Sigmoid colon (tissue), 7 donors: ENCODE results near the gene CPNE4. TPM values are rescaled to one million over a fixed set of nuclear protein-coding genes. Genes with fewer than 3 reads are reported as not detected.

Experiments
- DNase-seq: peaks from one replicate; pipeline ENCODE4 v3.0.0-alpha.2; 2019
- H3K27ac ChIP-seq, 4 donors: fragments of 200-600 bp; sonication (generic); one replicate each; pipeline ENCODE4 v1.5.1; 2016 to 2019; ENCODE audit warnings: mild to moderate bottlenecking in 1 of 4
- H3K27me3 ChIP-seq, 3 donors: fragments of 200-600 bp; sonication (generic); one replicate each; pipeline ENCODE4 v1.5.1; 2019; ENCODE audit warnings: mild to moderate bottlenecking in 1 of 3
- H3K36me3 ChIP-seq, 4 donors: fragments of 200-600 bp; sonication (generic); one replicate each; pipeline ENCODE4 v1.5.1; 2016 to 2019
- H3K4me1 ChIP-seq, 4 donors: fragments of 200-600 bp; sonication (generic); one replicate each; pipeline ENCODE4 v1.5.1; 2017 to 2019
- H3K4me3 ChIP-seq, 4 donors: fragments of 200-600 bp; sonication (generic); one replicate each; pipeline ENCODE4 v1.5.1; 2017 to 2019; ENCODE audit warnings: mild to moderate bottlenecking in 2 of 4, moderate library complexity in 1 of 4
- H3K9me3 ChIP-seq, 4 donors: fragments of 200-600 bp in 3 of 4; sonication (generic) in 3 of 4; one replicate each; pipeline versions ENCODE4 v1.5.1 to v1.6.1; 2013 to 2019
- EP300 ChIP-seq, 4 donors: sonication (generic); formaldehyde crosslinking; IDR thresholded peaks; one replicate each; pipeline ENCODE4 v1.6.1; 2017; ENCODE audit warnings: antibody characterized with exemption in 4 of 4
- POLR2A ChIP-seq, 2 donors: fragments of 450-650 bp; IDR thresholded peaks; one replicate each; pipeline ENCODE4 v1.6.1; 2016; ENCODE audit warnings: antibody characterized with exemption in 2 of 2, mild to moderate bottlenecking in 2 of 2, moderate library complexity in 2 of 2
- POLR2AphosphoS5 ChIP-seq, 4 donors: sonication (generic); formaldehyde crosslinking; IDR thresholded peaks; one replicate each; pipeline ENCODE4 v1.6.1; 2017; ENCODE audit warnings: antibody characterized with exemption in 4 of 4
- WGBS, 2 donors: extraction: QIAGEN DNeasy Blood & Tissue Kit; methylation state at CpG; one replicate each; pipeline ENCODE4 v1.1.7; 2013; 5-methylcytosine and 5-hydroxymethylcytosine counted together
- intact Hi-C: fragments of 100-400 bp; cut with DNase I; formaldehyde crosslinking; loops from one replicate; pipeline ENCODE4 v1.15.1; 2023
- polyA plus RNA-seq, 3 donors: library from polyadenylated mRNA; stranded (reverse); fragments of 200-250 nt; gene quantifications; one replicate each; pipeline ENCODE4 v1.2.3, GENCODE V29; 2013
- total RNA-seq, 4 donors: library from RNA; depleted of rRNA; stranded (reverse); fragments of >200 nt; gene quantifications; one replicate each; pipeline ENCODE4 v1.1.0, GENCODE V29; 2016
- TF ChIP-seq, protein P1 (sequence below), 4 experiments: fragments of 450-650 bp in 3 of 4; fragments of 200-600 bp in 1 of 4; IDR thresholded peaks; one replicate each; pipeline ENCODE4 v1.5.1; 2016 to 2019; ENCODE audit warnings: antibody characterized with exemption in 4 of 4, mild to moderate bottlenecking in 3 of 4, moderate library complexity in 2 of 4
- donor health status: healthy with polysubstance abuse.
- donor health status: Bipolar disorder and iron deficiency.
- donor health status: healthy.

Gene CPNE4
- total and polyA plus RNA-seq, 7 donors: 0.23 to 1.1 (median 0.54) TPM; not detected in 2

DNA sequence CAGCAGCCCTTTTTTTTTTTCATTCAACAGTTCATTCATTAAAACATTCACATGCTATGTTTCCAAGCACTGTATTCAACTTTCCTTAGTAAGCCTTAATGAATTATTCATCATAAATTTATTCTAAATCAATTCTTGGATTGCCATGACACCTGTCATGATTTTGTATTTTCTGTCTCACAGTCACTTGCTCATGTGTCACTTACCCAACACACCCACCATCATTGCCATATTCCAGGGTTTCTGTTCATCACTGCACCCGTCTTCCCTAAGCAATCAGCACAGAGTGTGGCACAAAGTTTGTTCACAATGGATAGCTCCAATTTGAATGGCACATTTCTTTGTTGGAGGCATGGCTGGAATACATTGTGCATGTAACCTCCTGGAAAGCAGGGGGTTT, 27.2 kb downstream of the CPNE4 start:
- 0 to 36% methylated on average over 1 of the region's 1 CpG for whole genome bisulfite sequencing, 2 donors
- Histone ChIP-seq H3K4me3 (no peak overlapping the region), H3K27me3 (no peaks in the 10 kb centered on the region), H3K4me1 (no peaks in the 10 kb centered on the region), H3K36me3 (no peaks in the 10 kb centered on the region), H3K9me3 (no peaks in the 10 kb centered on the region), H3K27ac (no peak overlapping the region)
- TF ChIP-seq, protein P1, sequence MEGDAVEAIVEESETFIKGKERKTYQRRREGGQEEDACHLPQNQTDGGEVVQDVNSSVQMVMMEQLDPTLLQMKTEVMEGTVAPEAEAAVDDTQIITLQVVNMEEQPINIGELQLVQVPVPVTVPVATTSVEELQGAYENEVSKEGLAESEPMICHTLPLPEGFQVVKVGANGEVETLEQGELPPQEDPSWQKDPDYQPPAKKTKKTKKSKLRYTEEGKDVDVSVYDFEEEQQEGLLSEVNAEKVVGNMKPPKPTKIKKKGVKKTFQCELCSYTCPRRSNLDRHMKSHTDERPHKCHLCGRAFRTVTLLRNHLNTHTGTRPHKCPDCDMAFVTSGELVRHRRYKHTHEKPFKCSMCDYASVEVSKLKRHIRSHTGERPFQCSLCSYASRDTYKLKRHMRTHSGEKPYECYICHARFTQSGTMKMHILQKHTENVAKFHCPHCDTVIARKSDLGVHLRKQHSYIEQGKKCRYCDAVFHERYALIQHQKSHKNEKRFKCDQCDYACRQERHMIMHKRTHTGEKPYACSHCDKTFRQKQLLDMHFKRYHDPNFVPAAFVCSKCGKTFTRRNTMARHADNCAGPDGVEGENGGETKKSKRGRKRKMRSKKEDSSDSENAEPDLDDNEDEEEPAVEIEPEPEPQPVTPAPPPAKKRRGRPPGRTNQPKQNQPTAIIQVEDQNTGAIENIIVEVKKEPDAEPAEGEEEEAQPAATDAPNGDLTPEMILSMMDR (IDR thresholded peaks at IDR 0.05): no peak
- TF ChIP-seq POLR2AphosphoS5 (IDR thresholded peaks at IDR 0.05) (no peak), POLR2A (IDR thresholded peaks at IDR 0.05) (no peak)
- DNase-seq: no peak
- intact Hi-C loops: no loop called here

DNA sequence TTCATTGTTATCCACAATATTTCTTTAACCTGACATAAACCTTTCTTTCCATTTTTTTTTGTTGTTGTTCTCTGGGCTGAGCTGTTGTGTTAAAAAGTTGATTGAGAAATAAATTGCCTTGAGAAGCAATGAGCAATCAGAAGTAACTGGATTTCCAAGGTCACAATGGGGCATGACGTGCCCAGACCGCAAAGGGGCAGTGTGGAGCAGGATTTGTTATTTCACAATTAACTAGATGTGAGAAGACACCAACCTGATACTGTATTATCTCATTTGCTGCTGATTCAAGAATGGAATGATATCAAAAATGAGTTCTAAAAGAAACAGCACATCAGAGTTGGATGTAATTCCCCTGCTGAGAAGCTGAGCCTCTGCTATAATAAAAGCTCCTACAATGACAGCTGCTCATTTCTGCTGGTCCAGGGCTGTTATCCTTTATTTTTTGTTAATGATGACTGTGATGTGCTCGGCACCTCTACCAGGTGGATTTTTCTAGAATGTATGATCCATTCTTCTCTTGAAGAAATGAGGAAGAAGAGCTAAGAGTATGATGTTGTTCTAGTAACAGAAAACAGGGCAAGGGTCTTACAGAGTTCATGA, 28.1 kb downstream of the CPNE4 start:
- DNase-seq: no peak
- intact Hi-C loops: no loop called here
- WGBS, 2 donors: 20 to 32% methylated on average over 3 of the region's 3 CpGs
- Histone ChIP-seq H3K4me1 (no peaks in the 10 kb centered on the region), H3K4me3 (no peak overlapping the region), H3K9me3 (no peaks in the 10 kb centered on the region), H3K27ac (no peak overlapping the region), H3K27me3 (no peaks in the 10 kb centered on the region), H3K36me3 (no peaks in the 10 kb centered on the region)
- TF ChIP-seq, protein P1 (IDR thresholded peaks at IDR 0.05): peak in 1 of 4 experiments; percentile 10
- TF ChIP-seq POLR2AphosphoS5 (IDR thresholded peaks at IDR 0.05): no peak
- no peak for TF ChIP-seq EP300 (IDR thresholded peaks at IDR 0.05)

DNA sequence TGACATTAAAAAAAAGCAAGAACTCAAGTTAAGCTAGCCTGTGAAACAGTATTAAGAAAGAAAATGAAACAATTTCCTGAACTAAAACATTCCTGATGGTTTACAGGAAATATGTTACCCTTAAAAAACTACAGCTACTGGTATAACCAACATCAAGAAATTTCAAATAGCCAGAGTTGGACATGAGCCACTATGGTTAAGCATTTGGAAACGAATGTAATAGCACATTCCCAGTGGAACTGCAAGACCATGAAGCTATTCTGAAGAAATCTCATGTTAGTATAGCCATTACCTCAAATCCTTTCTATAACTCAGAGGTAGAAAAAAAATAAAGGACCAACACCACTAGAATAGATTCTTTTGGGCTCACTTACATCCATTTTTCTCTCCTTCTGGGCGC, 30.2 kb downstream of the CPNE4 start:
- Histone ChIP-seq H3K4me3 (no peak overlapping the region), H3K4me1 (no peaks in the 10 kb centered on the region), H3K27ac (no peak overlapping the region), H3K9me3 (no peaks in the 10 kb centered on the region), H3K36me3 (no peaks in the 10 kb centered on the region), H3K27me3 (no peaks in the 10 kb centered on the region)
- WGBS, 2 donors: 39 to 62% methylated on average over 2 of the region's 2 CpGs
- TF ChIP-seq POLR2A (IDR thresholded peaks at IDR 0.05): no peak
- no peak for TF ChIP-seq POLR2AphosphoS5 (IDR thresholded peaks at IDR 0.05)
- TF ChIP-seq EP300 (IDR thresholded peaks at IDR 0.05): no peak
- TF ChIP-seq, protein P1 (IDR thresholded peaks at IDR 0.05): no peak
- DNase-seq: no peak
- intact Hi-C loops: no loop called here

DNA sequence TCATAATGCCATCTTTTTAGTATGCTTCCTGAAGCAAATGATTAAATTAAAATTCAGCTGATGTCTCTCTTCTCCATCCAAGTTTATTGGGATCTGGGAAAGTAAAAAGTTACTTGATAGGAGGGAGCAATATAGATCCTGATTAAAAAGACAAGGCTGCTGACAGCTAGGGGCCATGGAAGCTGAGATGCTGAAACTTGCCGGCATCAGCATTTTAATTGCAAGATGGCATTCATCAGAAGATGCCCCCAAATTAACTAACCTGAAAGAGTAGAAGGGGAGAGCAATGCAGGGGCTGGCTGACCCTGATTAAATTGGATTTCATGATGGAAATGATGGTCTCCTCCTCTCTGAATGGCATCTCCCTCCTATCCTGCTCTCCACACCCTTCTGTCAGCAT, 31.1 kb downstream of the CPNE4 start:
- H3K4me3 ChIP-seq: no peak overlapping the region
- 92 to 93% methylated on average over 1 of the region's 1 CpG for WGBS, 2 donors
- no peak for DNase-seq
- no peaks in the 10 kb centered on the region for H3K36me3 ChIP-seq
- intact Hi-C loops: no loop called here
- H3K27me3 ChIP-seq: no peaks in the 10 kb centered on the region
- H3K27ac ChIP-seq: no peak overlapping the region
- TF ChIP-seq POLR2AphosphoS5 (IDR thresholded peaks at IDR 0.05): no peak
- no peak for TF ChIP-seq POLR2A (IDR thresholded peaks at IDR 0.05)
- TF ChIP-seq, protein P1 (IDR thresholded peaks at IDR 0.05): no peak
- no peak for TF ChIP-seq EP300 (IDR thresholded peaks at IDR 0.05)
- no peaks in the 10 kb centered on the region for H3K9me3 ChIP-seq
- no peaks in the 10 kb centered on the region for H3K4me1 ChIP-seq

DNA sequence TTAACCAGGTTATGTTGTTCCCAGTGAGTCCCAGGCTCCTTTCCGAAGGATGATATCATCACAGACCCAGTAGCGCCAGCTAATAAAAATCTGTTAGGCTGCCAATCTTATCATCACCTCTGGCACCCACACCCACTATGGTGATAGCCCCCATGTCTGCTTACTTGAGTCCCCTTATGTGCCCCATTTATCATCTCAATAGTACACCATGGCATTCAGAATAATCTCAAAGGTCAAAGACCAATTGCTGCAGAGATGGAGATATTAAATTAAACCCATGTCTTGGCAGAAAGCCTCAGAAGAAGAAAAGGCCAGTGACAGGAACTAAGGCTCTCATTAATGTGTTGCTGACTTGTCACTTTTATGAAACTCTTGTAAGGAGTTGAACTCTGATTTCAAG, 32.8 kb downstream of the CPNE4 start:
- intact Hi-C loops: no loop called here
- Histone ChIP-seq H3K4me3 (no peak overlapping the region), H3K27me3 (no peaks in the 10 kb centered on the region), H3K36me3 (no peaks in the 10 kb centered on the region), H3K9me3 (no peaks in the 10 kb centered on the region), H3K4me1 (no peaks in the 10 kb centered on the region), H3K27ac (no peak overlapping the region)
- DNase-seq: no peak
- 18 to 84% methylated on average over 2 of the region's 2 CpGs for WGBS, 2 donors
- TF ChIP-seq POLR2A (IDR thresholded peaks at IDR 0.05): no peak
- TF ChIP-seq, protein P1 (IDR thresholded peaks at IDR 0.05): no peak
- no peak for TF ChIP-seq POLR2AphosphoS5 (IDR thresholded peaks at IDR 0.05)
- TF ChIP-seq EP300 (IDR thresholded peaks at IDR 0.05): no peak
